Hepatocyte (in vitro differentiated cells): Measurements from ENCODE around the gene DLG2. TPM values are rescaled to one million over a fixed set of nuclear protein-coding genes. Genes with fewer than 3 reads are reported as not detected.

Experiments
- DNase-seq: peaks from one replicate; pipeline ENCODE4 v3.0.0-alpha.2; 2016; ENCODE audit warnings: low spot score
- H2AFZ ChIP-seq: fragments of 200-600 bp; sonication (generic); 2 replicates; pipeline ENCODE4 v1.6.0; 2016; ENCODE audit warnings: antibody characterized with exemption, mild to moderate bottlenecking
- H3K27ac ChIP-seq: fragments of 200-600 bp; sonication (generic); 2 replicates; pipeline ENCODE4 v1.5.1; 2016; ENCODE audit warnings: mild to moderate bottlenecking
- H3K27me3 ChIP-seq: fragments of 200-600 bp; sonication (generic); 2 replicates; pipeline ENCODE4 v1.6.1; 2016
- H3K36me3 ChIP-seq: fragments of 200-600 bp; sonication (generic); replicated peaks from 2 replicates; pipeline ENCODE4 v1.5.1; 2016; ENCODE audit warnings: low read depth; ENCODE audit not compliant: insufficient read depth
- H3K4me1 ChIP-seq: fragments of 200-600 bp; sonication (generic); 2 replicates; pipeline ENCODE4 v1.5.1; 2016; ENCODE audit warnings: mild to moderate bottlenecking, moderate library complexity; ENCODE audit not compliant: insufficient read depth
- H3K4me2 ChIP-seq: fragments of 200-600 bp; sonication (generic); 2 replicates; pipeline ENCODE4 v1.6.0; 2016
- H3K4me3 ChIP-seq: fragments of 200-600 bp; sonication (generic); 2 replicates; pipeline ENCODE4 v1.5.1; 2016; ENCODE audit warnings: mild to moderate bottlenecking
- H3K79me2 ChIP-seq: fragments of 200-600 bp; sonication (generic); 2 replicates; pipeline ENCODE4 v1.6.0; 2017; ENCODE audit warnings: mild to moderate bottlenecking
- H3K9me2 ChIP-seq: fragments of 200-600 bp; sonication (generic); replicated peaks from 2 replicates; pipeline ENCODE4 v1.6.0; 2017; ENCODE audit warnings: mild to moderate bottlenecking; ENCODE audit not compliant: insufficient read depth
- H3K9me3 ChIP-seq: fragments of 200-600 bp; sonication (generic); 2 replicates; pipeline ENCODE4 v1.5.1; 2016; ENCODE audit warnings: low read depth, mild to moderate bottlenecking
- H4K20me1 ChIP-seq: fragments of 200-600 bp; sonication (generic); 2 replicates; pipeline ENCODE4 v1.6.0; 2016; ENCODE audit warnings: mild to moderate bottlenecking; ENCODE audit not compliant: insufficient read depth, poor library complexity, severe bottlenecking
- EZH2 ChIP-seq: fragments of 200-600 bp; sonication (generic); IDR thresholded peaks from 2 replicates; pipeline ENCODE4 v1.6.1; 2016; ENCODE audit warnings: antibody characterized with exemption, mild to moderate bottlenecking, borderline replicate concordance
- EZH2phosphoT487 ChIP-seq: fragments of 200-600 bp; sonication (generic); IDR thresholded peaks from one replicate; pipeline ENCODE4 v1.6.1; 2018; ENCODE audit warnings: antibody characterized with exemption, mild to moderate bottlenecking, low read depth, moderate library complexity; ENCODE audit not compliant: unreplicated experiment, severe bottlenecking
- WGBS: methylation state at CpG from one replicate; pipeline ENCODE4 v1.1.6; 2016; ENCODE audit warnings: low lambda C conversion rate; ENCODE audit errors: missing lambda C conversion rate; 5-methylcytosine and 5-hydroxymethylcytosine counted together
- polyA plus RNA-seq: library from polyadenylated mRNA; unstranded; fragments of >200 nt; fragmentation: Nextera tagmentation; extraction: Ambion mirVana; gene quantifications from 2 replicates; pipeline ENCODE4 v1.2.1, GENCODE V29; 2016
- total RNA-seq: library from RNA; depleted of rRNA; stranded (reverse); fragments of >200 nt; gene quantifications from 2 replicates; pipeline ENCODE4 v1.2.3, GENCODE V29; 2014
- TF ChIP-seq, protein P1 (sequence below): fragments of 200-600 bp; sonication (generic); IDR thresholded peaks from 2 replicates; pipeline ENCODE4 v1.5.1; 2016; ENCODE audit warnings: antibody characterized with exemption, mild to moderate bottlenecking; ENCODE audit not compliant: poor library complexity

Gene DLG2
- total and polyA plus RNA-seq, 2 experiments from 2014 or later: 2.6 to 6.8 TPM

DNA sequence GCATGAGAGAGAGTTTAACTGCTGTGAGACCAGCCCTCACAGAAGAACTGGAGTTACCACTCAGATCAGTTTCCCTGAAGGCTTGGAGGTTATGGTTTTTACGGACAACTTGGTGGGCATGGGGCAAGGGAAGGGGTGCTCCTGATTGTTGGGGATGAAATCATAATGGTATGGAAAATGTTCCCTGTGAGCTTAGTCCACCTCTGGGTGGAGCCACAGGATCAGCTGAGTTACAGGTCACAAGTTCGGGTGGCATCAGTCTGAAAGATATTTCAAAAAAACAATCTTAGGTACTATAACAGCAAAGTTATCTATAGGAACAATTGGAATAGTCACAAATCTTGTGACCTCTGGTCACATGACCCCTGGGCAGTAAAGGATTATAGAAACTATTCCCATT, 162.9 kb downstream of the DLG2 start:
- Histone ChIP-seq H3K9me2 (no peaks in the 10 kb centered on the region), H3K9me3 (no peaks in the 10 kb centered on the region), H4K20me1 (no peaks in the 10 kb centered on the region), H3K27me3 (no peaks in the 10 kb centered on the region), H3K4me1 (no peaks in the 10 kb centered on the region), H3K4me2 (no peak overlapping the region), H2AFZ (no peak overlapping the region), H3K27ac (no peak overlapping the region), H3K36me3 (no peaks in the 10 kb centered on the region), H3K4me3 (no peak overlapping the region), H3K79me2 (no peaks in the 10 kb centered on the region)
- TF ChIP-seq, protein P1, sequence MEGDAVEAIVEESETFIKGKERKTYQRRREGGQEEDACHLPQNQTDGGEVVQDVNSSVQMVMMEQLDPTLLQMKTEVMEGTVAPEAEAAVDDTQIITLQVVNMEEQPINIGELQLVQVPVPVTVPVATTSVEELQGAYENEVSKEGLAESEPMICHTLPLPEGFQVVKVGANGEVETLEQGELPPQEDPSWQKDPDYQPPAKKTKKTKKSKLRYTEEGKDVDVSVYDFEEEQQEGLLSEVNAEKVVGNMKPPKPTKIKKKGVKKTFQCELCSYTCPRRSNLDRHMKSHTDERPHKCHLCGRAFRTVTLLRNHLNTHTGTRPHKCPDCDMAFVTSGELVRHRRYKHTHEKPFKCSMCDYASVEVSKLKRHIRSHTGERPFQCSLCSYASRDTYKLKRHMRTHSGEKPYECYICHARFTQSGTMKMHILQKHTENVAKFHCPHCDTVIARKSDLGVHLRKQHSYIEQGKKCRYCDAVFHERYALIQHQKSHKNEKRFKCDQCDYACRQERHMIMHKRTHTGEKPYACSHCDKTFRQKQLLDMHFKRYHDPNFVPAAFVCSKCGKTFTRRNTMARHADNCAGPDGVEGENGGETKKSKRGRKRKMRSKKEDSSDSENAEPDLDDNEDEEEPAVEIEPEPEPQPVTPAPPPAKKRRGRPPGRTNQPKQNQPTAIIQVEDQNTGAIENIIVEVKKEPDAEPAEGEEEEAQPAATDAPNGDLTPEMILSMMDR: no peak
- no peak for TF ChIP-seq EZH2
- no peak for TF ChIP-seq EZH2phosphoT487
- DNase-seq: no peak
- WGBS: 66% methylated on average over 2 of the region's 2 CpGs

DNA sequence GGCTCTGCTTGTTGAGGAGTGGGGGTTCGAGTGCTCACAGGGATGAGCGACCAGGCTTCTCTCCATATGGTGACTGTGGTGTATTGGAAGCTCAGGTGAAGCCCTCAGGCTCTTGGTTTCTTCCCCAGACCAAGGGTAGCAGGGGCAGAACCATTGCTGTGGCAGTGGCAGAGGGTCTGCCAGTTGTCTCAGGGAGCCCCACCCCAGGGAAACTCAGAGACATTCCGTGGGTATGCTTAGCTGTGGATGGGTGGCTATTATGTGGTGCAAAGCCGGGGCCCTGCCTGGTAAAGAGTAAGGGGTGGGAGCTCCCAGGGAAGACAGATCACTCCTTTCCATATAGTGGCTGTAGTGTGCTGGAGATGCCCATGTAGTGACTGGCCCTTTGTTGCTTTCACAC, 167.8 kb downstream of the DLG2 start:
- H3K9me3 ChIP-seq: no peaks in the 10 kb centered on the region

GRCh38 chr11:85444479-85444878, 182.7 kb downstream of the DLG2 start:
- Histone ChIP-seq H3K4me1 (no peaks in the 10 kb centered on the region), H3K79me2 (no peaks in the 10 kb centered on the region), H2AFZ (no peak overlapping the region), H3K27ac (no peak overlapping the region), H3K4me2 (no peak overlapping the region), H3K9me2 (no peaks in the 10 kb centered on the region), H4K20me1 (no peaks in the 10 kb centered on the region), H3K27me3 (no peaks in the 10 kb centered on the region), H3K9me3 (no peaks in the 10 kb centered on the region), H3K36me3 (no peaks in the 10 kb centered on the region), H3K4me3 (no peak overlapping the region)
- WGBS: 81% methylated on average over 1 of the region's 1 CpG
- TF ChIP-seq EZH2phosphoT487: no peak
- TF ChIP-seq, protein P1: no peak
- no peak for DNase-seq

More for the DNA sequence above, 167.8 kb downstream of the DLG2 start:
- DNase-seq: no peak
- H2AFZ ChIP-seq: no peak overlapping the region
- H4K20me1 ChIP-seq: no peaks in the 10 kb centered on the region
- no peaks in the 10 kb centered on the region for H3K4me1 ChIP-seq
- no peaks in the 10 kb centered on the region for H3K36me3 ChIP-seq
- no peaks in the 10 kb centered on the region for H3K79me2 ChIP-seq
- no peak overlapping the region for H3K4me3 ChIP-seq
- no peak overlapping the region for H3K4me2 ChIP-seq
- 88% methylated on average over 4 of the region's 4 CpGs for WGBS
- no peaks in the 10 kb centered on the region for H3K9me2 ChIP-seq
- no peaks in the 10 kb centered on the region for H3K27me3 ChIP-seq
- no peak overlapping the region for H3K27ac ChIP-seq
- TF ChIP-seq EZH2 (no peak), EZH2phosphoT487 (no peak)
- TF ChIP-seq, protein P1: no peak

GRCh38 chr11:85440273-85440672, 186.9 kb downstream of the DLG2 start:
- Histone ChIP-seq H3K4me3 (no peak overlapping the region), H3K36me3 (no peaks in the 10 kb centered on the region), H3K79me2 (no peaks in the 10 kb centered on the region), H3K9me3 (no peaks in the 10 kb centered on the region), H3K9me2 (no peaks in the 10 kb centered on the region), H4K20me1 (no peaks in the 10 kb centered on the region), H2AFZ (no peak overlapping the region), H3K27ac (no peak overlapping the region), H3K4me2 (no peak overlapping the region), H3K27me3 (no peaks in the 10 kb centered on the region), H3K4me1 (no peaks in the 10 kb centered on the region)
- 95% methylated on average over 1 of the region's 1 CpG for WGBS
- no peak for DNase-seq
- no peak for TF ChIP-seq EZH2
- no peak for TF ChIP-seq EZH2phosphoT487
- TF ChIP-seq, protein P1: no peak
